ENCODE results near the gene NTRK2. TPM values are rescaled to one million over a fixed set of nuclear protein-coding genes. Genes with fewer than 3 reads are reported as not detected.

The NTRK2 gene
- total RNA-seq (10 to 100 TPM in 5 of 6 donors, 1 to 10 TPM in 1; 6.0 to 31.4 (median 19.7) TPM), polyA plus RNA-seq (10 to 100 TPM in 1 of 2 donors, 1 to 10 TPM in 1; 6.6 to 11.3 TPM)

GRCh38 chr9:84669288-84670137, at the start of gene NTRK2:
Gene NTRK2 (plus strand): TSS chr9:84669729. CDS start chr9:84670749, 1,020 bp downstream.
- Histone ChIP-seq H3K4me1 (peaks cover 0 to 3% (median 0%) of the 10 kb centered on the region in 3 donors), H3K4me3 (peak within 1 kb of the TSS; percentile 20 to 42 (median 37)), H3K27ac (peak within 1 kb of the TSS in 3 of 4 donors; percentile 56 to 71 (median 67)), H3K9me3 (no peaks in the 10 kb centered on the region), H3K36me3 (no peaks in the 10 kb centered on the region), H3K27me3 (peaks cover 0 to 9% (median 4%) of the 10 kb centered on the region in 4 donors)
- DNase-seq, result peak; percentile 15 to 78 (median 34)
- no peak for FAIRE-seq
- ATAC-seq, result peak; percentile 46 to 69 (median 56)
- 1 to 2% methylated on average over 62 to 69 of the region's 69 CpGs for WGBS, 2 donors
- peak in 1 of 4 donors; percentile 22 for TF ChIP-seq CTCF (IDR thresholded peaks at IDR 0.05)
- intact Hi-C loops (cut with DNase I), result no loop called here

- intact Hi-C loops (cut with DNase I), result no loop called here
- Histone ChIP-seq H3K4me1 (no peaks in the 10 kb centered on the region), H3K4me3 (no peak overlapping the region), H3K27me3 (no peaks in the 10 kb centered on the region), H3K9me3 (no peaks in the 10 kb centered on the region), H3K27ac (no peak overlapping the region), H3K36me3 (no peaks in the 10 kb centered on the region)
- DNase-seq, result no peak
- 68 to 88% methylated on average over 2 of the region's 2 CpGs for WGBS, 2 donors
- TF ChIP-seq CTCF (IDR thresholded peaks at IDR 0.05), result no peak
- FAIRE-seq, result no peak
- no peak for ATAC-seq
Measured at GRCh38 chr9:84620338-84620737, 49.2 kb upstream of the NTRK2 start.

- H3K36me3 ChIP-seq, result no peaks in the 10 kb centered on the region
- no peak overlapping the region for H3K4me3 ChIP-seq
- H3K27ac ChIP-seq, result no peak overlapping the region
- DNase-seq, result no peak
- no peak for FAIRE-seq
- no peaks in the 10 kb centered on the region for H3K27me3 ChIP-seq
- TF ChIP-seq CTCF (IDR thresholded peaks at IDR 0.05), result no peak
- no peak for ATAC-seq
- intact Hi-C loops (cut with DNase I), result no loop called here
- WGBS, 2 donors, result 93 to 94% methylated on average over 2 of the region's 2 CpGs
- no peaks in the 10 kb centered on the region for H3K9me3 ChIP-seq
- no peaks in the 10 kb centered on the region for H3K4me1 ChIP-seq
Measured at GRCh38 chr9:84621811-84622210, 47.7 kb upstream of the NTRK2 start.

DNA sequence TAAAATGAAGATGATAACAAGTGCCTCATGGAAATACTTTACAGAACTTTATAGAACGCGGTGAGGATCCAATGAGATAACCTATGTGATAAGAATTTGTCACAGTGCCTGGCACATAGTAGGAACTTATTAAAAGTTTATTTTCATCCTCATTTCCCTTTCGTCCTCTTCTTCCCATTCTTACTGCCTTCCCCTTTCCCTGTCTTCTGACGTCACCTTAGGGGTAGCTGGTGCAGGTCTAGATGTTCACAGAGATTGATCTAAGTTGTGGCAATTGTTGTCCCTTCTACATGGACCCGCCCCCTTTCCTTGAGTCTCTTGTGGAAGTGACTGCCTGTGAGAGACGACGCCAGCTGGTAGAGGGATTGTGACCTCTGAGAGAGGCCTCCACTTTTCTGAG, 46.5 kb upstream of the NTRK2 start:
- H3K4me1 ChIP-seq, result no peaks in the 10 kb centered on the region
- no peaks in the 10 kb centered on the region for H3K27me3 ChIP-seq
- no peak for DNase-seq
- no peak for ATAC-seq
- intact Hi-C loops (cut with DNase I), result no loop called here
- H3K4me3 ChIP-seq, result no peak overlapping the region
- H3K27ac ChIP-seq, result no peak overlapping the region
- FAIRE-seq, result no peak
- no peak for TF ChIP-seq CTCF (IDR thresholded peaks at IDR 0.05)
- H3K9me3 ChIP-seq, result no peaks in the 10 kb centered on the region
- H3K36me3 ChIP-seq, result no peaks in the 10 kb centered on the region
- 64 to 72% methylated on average over 7 of the region's 7 CpGs for WGBS, 2 donors

GRCh38 chr9:84636436-84636835, 33.1 kb upstream of the NTRK2 start:
- H3K27me3 ChIP-seq, result no peaks in the 10 kb centered on the region
- no peak for FAIRE-seq
- intact Hi-C loops (cut with DNase I), result no loop called here
- WGBS, 2 donors, result 80 to 81% methylated on average over 1 of the region's 1 CpG
- no peak for TF ChIP-seq CTCF (IDR thresholded peaks at IDR 0.05)
- H3K4me1 ChIP-seq, result no peaks in the 10 kb centered on the region
- no peak overlapping the region for H3K27ac ChIP-seq
- H3K4me3 ChIP-seq, result no peak overlapping the region
- H3K36me3 ChIP-seq, result no peaks in the 10 kb centered on the region
- no peak for ATAC-seq
- no peak for DNase-seq
- no peaks in the 10 kb centered on the region for H3K9me3 ChIP-seq

Data from pancreas (tissue), 10 donors.